GM12892 (cell line): Measurements from ENCODE around the gene CCDC88C.

ENCODE experiments used
- POLR2A ChIP-seq: IDR thresholded peaks from 2 replicates; pipeline ENCODE4 v1.6.1; 2011; ENCODE audit warnings: low read depth, low read length, control low read depth
- POLR2AphosphoS5 ChIP-seq: IDR thresholded peaks from 2 replicates; pipeline ENCODE4 v1.6.1; 2011; ENCODE audit warnings: low read depth, low read length, control low read depth

- TF ChIP-seq POLR2A (no peak), POLR2AphosphoS5 (no peak)
Measured at GRCh38 chr14:91375720-91376452, 41.7 kb downstream of the CCDC88C start.
